Measurements from ENCODE around the gene SLC28A3.

The SLC28A3 gene

DNA sequence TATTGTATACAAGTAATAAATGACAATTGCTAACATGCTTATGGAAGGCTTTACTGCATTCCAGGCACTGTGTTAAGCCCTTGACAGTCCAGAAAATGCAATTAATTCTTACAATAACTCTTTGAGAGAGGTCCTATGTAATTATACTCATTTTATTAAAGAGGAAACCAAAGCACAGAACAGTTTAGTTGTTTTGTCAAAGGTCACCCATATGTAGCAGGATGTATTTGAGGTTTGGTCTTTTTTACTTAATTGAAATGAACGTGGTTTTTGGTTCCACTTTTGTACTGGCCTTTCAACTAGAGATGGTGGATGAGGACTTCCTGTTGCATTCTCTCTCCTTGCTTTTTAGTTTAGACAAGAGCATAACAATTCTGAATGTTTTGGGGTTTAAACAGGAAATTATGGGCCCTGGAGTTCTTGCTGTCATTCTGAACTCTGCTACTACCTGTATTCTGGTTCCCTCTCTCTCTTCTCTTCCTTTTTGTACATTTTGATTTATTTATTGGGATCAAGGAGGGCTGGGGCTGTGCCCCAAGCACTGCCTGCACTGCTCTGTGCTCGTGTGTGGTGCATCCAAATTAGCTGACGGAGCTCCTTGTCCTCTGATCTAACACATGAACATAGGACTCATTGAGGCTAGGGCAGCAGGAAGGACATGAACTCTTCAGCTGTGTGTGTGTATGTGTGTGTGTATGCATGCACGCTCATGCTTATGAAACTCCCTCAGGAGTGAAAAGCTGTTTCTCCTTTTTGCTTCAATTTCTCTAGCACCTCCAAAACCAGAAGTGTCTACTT lies 47.4 kb downstream of the SLC28A3 start:
- TF ChIP-seq, protein P1, sequence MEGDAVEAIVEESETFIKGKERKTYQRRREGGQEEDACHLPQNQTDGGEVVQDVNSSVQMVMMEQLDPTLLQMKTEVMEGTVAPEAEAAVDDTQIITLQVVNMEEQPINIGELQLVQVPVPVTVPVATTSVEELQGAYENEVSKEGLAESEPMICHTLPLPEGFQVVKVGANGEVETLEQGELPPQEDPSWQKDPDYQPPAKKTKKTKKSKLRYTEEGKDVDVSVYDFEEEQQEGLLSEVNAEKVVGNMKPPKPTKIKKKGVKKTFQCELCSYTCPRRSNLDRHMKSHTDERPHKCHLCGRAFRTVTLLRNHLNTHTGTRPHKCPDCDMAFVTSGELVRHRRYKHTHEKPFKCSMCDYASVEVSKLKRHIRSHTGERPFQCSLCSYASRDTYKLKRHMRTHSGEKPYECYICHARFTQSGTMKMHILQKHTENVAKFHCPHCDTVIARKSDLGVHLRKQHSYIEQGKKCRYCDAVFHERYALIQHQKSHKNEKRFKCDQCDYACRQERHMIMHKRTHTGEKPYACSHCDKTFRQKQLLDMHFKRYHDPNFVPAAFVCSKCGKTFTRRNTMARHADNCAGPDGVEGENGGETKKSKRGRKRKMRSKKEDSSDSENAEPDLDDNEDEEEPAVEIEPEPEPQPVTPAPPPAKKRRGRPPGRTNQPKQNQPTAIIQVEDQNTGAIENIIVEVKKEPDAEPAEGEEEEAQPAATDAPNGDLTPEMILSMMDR (IDR thresholded peaks at IDR 0.05; ENCODE audit: borderline replicate concordance, insufficient read depth, low read depth, low read length): no peak
- no peak overlapping the region for H3K4me3 ChIP-seq (ENCODE audit: low read depth, low read length)

DNA sequence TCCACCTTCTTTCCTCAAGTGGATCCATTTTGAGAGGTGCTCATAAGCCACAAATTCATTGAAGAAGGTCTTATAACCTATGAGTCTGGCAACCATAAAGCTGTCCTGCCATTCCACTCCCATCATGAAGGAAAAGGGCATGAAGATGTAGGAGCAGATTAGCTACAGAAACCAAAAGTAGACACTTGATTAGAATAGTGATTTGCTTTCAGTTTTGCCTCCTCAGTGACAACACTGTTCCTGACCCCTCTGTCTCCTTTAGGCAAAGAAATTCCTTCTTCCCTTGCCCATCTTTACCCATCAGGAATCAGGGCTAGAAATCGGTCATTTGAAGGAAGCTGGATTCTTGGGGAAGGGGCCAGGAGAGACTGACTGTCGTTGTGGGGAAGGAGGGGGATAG lies 55.2 kb downstream of the SLC28A3 start:
- TF ChIP-seq, protein P1 (IDR thresholded peaks at IDR 0.05; ENCODE audit: borderline replicate concordance, insufficient read depth, low read depth, low read length): no peak
- H3K4me3 ChIP-seq (ENCODE audit: low read depth, low read length): no peak overlapping the region

GRCh38 chr9:84283946-84284345 lies 56.6 kb downstream of the SLC28A3 start:
- TF ChIP-seq, protein P1 (IDR thresholded peaks at IDR 0.05; ENCODE audit: borderline replicate concordance, insufficient read depth, low read depth, low read length): no peak
- no peak overlapping the region for H3K4me3 ChIP-seq (ENCODE audit: low read depth, low read length)

DNA sequence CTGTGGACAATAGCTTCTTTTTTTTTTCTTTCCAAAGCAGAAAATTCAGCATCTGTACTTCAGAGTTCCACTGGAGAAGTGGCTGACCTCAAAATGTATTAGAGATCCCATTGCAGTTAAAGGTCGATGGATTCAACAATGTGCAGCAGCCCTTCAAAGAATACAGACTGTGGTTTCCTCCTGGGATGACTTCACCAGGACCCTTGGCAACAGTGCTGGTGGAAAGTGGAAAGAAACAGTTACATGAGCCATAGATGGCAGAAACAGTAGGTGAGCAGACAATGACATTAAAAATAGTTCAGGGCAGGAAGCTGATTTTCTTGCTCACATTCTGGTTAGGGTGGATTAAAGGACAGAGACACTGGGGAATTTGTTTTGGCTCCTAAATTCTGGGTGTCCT lies 62.4 kb downstream of the SLC28A3 start:
- TF ChIP-seq, protein P1 (IDR thresholded peaks at IDR 0.05; ENCODE audit: borderline replicate concordance, insufficient read depth, low read depth, low read length): no peak

DNA sequence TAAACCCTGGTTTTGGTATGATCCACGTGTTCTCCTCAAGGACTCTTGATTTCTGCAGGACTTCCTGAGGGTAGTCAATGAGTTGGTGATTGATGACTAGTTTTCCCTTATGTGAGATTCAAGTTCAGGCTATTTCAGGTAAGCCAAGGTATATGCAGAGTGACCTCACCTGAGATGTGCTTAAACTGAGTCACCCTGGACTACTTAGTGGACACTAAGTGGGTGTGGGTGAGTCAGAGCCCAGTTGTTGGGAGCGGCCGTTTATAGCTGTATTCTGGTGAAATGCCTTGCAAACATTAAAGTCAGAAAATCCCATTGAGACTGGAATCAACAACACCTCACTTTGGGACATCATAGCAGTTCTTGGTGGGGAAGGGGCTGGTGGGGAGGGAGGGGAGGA lies 62.9 kb downstream of the SLC28A3 start:
- no peak overlapping the region for H3K4me3 ChIP-seq (ENCODE audit: low read depth, low read length)

More for the DNA sequence above, 62.4 kb downstream of the SLC28A3 start:
- no peak overlapping the region for H3K4me3 ChIP-seq (ENCODE audit: low read depth, low read length)

DNA sequence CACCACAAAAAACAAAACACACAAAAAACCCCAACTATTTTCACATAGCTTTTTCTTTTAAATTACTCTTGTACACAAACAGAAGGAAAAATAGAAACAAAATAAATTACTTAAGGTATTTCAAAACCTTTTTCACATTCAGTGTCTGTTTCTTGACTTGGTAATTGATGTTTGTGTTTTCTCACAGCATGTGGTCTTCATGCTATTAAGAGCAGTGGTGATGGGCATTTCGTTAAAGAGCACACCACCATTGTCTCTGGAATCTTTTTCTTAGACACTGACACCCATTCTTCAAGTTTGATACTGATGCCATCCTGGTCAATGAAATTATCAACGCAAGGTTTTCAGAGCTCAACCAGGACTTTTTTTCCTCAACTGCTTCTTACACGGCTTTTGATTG lies 63.8 kb downstream of the SLC28A3 start:
- no peak overlapping the region for H3K4me3 ChIP-seq (ENCODE audit: low read depth, low read length)
- TF ChIP-seq, protein P1 (IDR thresholded peaks at IDR 0.05; ENCODE audit: borderline replicate concordance, insufficient read depth, low read depth, low read length): no peak

More for the DNA sequence above, 62.9 kb downstream of the SLC28A3 start:
- TF ChIP-seq, protein P1 (IDR thresholded peaks at IDR 0.05; ENCODE audit: borderline replicate concordance, insufficient read depth, low read depth, low read length): no peak

GRCh38 chr9:84271921-84272556 lies 68.5 kb downstream of the SLC28A3 start:
- H3K4me3 ChIP-seq (ENCODE audit: low read depth, low read length): no peak overlapping the region
- TF ChIP-seq, protein P1 (IDR thresholded peaks at IDR 0.05; ENCODE audit: borderline replicate concordance, insufficient read depth, low read depth, low read length): no peak
